ENCODE measurements around the gene ALKAL2.
"Not testable (repeated sequence)": the region's sequence is repeated elsewhere in the genome, so short reads cannot be mapped to it uniquely, and the experiment has no call there.

The ALKAL2 gene, protein sequence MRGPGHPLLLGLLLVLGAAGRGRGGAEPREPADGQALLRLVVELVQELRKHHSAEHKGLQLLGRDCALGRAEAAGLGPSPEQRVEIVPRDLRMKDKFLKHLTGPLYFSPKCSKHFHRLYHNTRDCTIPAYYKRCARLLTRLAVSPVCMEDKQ

DNA sequence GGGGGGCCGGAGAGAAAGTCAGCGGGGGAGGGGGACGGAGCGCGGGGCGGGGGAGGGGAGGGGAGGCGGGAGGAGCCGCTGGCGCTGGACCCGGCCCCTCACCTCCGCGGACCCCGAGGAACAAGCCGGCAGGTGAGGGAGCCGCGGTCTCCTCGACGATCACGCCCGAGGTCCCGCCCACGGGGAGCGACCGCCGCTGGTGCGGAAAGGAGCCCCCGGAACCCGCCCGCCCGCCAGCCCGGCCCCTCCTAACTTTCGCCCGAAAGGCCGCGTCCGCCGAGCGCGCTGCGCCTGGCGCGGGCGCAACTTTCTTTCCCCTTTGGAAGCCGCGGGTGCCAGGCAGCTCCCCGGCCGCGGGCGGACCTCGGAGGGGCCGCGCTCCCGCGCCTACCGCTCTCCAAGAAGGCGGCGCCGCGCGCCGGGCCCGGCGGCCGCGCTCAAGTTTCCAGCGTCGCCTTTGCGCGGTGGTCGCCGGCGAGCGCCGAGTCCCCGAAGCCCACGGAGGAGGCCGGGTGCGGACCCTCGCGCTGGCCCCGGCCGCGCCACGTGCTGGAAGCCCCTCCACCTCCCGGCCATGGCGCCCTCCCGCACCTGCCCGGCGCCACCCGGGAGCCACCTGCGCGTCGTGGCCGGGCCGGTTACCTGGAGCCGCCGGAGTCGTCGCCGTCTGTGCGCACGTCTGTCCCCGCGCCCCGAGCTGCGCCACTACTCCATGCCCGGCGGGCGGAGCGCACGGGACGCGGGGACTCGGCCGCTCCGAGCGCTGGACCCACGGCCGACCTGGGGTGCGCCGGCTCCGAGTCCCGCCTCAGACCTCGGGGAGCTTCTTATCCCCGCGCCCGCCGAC, at the start of gene ALKAL2:
Gene ALKAL2 (minus strand): TSS at position 181 of the 847 bp plus-strand sequence. CDS start 256 bp downstream, outside the sequence.
- DNase-seq = peak; percentile 35

DNA sequence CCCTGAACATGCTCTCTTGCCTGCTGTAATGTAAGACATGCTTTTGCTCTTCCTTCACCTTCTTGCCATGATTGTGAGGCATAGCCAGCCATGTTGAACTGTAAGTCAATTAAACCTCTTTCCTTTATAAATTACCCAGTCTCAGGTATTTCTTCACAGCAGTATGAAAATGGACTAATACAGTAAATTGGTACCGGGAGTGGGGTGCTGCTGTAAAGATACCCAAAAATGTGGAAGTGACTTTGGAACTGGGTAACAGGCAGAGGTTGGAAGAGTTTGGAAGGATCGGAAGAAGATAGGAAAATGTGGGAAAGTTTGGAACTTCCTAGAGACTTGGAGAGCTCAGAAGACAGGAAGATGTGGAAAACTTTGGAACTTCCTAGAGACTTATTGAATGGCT, 49.1 kb upstream of the ALKAL2 start:
- DNase-seq = not testable (repeated sequence)

- no peak for DNase-seq
Measured at GRCh38 chr2:336360-336759, 48.5 kb upstream of the ALKAL2 start.

- no peak for DNase-seq
Measured at GRCh38 chr2:332592-332991, 44.7 kb upstream of the ALKAL2 start.

GRCh38 chr2:328761-329160, 40.9 kb upstream of the ALKAL2 start:
- peak; percentile 42 for DNase-seq

GRCh38 chr2:323035-323434, 35.1 kb upstream of the ALKAL2 start:
- no peak for DNase-seq

DNA sequence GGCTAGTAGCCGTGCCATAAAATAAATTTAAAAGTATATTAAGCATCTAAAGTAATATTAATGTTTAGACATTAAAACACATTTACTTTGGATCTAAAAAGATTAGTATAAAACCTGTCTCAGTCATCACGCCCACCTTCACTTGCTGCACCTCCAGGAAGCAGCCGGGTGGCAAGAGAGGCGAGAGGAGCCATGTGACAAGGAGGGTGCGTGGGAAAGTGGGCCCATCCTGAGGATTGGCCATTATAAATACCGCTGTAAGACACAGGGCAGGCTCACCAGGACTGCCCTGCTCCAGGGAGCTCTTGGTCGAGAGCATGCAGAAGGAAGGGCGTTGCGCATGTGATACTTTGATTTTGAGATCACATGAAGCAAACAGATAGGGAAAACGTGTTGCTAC, 34.4 kb upstream of the ALKAL2 start:
- no peak for DNase-seq

- no peak for DNase-seq
Measured at GRCh38 chr2:320561-320960, 32.7 kb upstream of the ALKAL2 start.

GRCh38 chr2:319059-319600, 31.2 kb upstream of the ALKAL2 start:
- no peak for DNase-seq

DNA sequence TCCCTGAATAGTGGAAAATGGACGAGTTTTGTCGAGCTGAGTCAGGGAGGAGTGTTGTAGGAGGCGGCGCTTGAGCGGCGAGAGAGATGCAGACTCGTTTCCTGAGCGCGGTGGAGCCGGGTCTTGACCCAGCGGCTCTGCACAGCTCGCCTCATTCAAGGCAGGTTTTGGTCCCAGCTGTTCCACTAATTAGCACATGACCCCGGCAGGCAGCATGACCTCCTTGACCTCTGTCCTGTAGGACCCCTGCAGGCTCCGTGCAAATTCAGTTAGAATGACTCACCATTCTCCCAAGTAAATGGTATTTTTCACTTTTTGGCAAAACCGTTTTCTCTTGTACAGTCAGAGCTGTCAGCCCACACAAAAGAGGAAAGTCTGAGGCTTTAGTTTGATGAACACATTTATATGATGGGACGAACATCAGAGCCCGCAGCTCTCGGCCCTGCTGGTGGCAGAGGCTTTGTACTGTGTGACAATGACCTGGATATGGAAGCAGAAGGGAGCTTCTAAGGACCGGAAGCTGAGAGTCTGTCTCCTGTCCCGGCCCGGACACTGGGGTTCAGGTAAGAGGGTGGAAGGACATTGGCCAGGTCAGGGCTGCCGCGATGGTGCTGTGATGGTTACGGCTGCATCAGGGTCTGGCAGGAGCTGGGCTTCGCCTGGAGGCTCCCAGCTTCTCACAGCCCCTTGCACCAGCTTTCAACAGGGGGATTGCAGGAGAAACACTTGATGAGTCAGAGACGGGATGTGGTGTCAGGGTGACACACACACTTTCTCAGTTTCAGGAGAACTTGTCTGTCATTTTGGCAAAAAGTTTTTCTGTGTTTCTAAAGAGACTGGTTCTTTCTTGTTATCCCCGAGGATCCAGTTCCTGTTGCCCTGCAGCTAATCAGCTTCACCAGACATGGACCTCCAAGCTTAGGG, 29.9 kb upstream of the ALKAL2 start:
- DNase-seq = no peak

- no peak for DNase-seq
Measured at GRCh38 chr2:316381-316780, 28.5 kb upstream of the ALKAL2 start.

GRCh38 chr2:315925-316324, 28.0 kb upstream of the ALKAL2 start:
- not testable (repeated sequence) for DNase-seq

DNA sequence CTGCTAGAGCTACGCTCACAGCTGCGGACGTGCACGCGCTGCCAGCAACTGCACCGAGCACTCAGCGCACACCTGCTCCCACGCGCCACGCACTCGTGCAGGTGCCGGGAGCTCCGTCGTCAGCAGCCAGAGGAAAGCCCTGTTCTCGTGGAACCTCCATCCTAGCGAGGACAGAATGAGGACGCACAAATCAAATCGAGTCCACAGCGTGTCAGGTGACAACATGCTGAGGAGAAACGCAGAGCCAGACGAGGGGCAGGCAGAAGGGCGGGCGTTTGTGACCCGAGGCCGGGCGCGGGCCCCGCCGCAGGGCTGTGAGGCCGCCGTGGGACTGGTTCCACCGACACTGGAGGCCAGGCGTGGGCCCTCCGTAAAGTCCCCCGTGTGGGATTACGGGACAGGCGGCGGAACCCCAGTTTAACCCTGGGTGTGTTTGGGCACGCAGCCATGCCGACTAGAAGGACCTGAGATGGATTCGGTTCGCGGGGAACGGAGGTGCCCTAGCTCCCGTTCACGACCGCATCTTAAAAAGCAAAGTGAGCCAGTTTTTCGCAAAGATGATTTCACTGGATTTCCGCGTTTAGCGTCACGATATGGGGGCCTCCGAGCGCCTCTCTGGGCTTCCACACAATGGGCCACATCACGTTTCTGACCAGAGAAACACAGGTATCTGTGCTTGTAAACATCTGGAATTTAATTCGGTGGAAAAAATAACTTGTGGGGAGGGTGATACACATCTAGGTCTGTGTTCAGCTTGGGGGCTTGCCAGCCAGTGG, 26.9 kb upstream of the ALKAL2 start:
- DNase-seq = no peak

DNA sequence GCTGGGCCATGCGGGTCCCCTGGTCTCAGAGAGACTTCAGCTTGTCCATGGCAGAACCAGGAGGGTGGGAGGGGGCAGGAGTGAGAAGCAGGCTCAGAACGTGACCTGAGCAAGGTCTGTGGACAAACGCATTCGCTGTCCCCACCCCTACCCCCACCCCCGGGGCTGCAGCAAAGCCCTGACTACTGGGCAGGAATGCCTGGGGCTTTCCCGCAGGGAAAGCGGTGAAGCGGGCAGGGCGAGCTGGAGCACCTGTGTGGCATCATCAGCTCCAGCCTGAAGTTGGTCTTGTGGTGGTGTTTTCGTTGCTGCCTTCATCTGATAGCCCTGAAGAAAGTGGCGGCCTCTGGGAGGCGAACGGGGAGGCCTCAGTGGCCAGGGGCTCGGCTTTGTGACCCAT, 26.1 kb upstream of the ALKAL2 start:
- no peak for DNase-seq

DNA sequence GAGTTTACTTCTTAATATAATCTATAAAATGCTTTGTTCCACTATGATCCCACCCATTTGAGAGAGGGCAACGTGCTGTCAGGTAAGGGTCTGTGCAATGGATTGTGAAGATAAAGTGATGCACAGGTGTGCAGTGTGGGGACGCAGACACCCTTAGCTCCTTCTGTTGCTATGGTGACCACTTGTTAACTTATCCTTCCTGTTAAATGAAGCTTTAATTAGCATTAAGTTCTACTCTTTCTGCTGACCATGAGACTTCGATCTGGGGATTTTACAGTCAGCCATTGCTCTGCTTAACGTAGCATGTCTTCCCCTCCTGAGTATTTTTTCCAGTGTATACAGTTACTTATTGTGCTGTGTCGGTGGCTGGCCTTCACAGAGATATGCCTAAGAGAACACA, 23.1 kb upstream of the ALKAL2 start:
- DNase-seq = no peak

DNA sequence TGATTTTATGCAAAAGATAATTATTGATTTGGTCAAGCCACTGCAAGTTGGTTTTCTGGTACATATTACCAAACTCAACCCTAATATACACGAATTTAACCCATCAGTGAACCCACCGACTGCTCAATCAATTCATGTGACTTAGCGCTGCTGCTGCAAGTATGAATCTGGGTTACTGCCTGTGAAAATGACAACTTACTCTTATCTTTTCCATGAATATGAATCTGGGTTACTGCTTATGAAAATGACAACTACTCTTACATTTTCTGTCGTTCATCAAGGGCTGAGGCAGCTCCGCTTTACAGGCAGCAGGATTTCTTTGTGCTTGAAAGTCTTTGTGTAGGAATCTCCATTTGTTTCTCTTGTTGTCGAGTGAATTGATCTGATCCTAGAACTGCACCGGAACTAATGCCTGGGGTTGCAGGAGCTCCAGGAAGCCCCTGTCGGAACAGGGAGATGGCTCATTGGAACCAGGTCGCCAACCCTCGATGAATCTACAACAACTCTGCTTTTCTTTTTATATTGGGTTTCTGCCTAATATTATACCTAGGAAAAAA, 22.1 kb upstream of the ALKAL2 start:
- DNase-seq = no peak

GRCh38 chr2:309148-309953, 21.5 kb upstream of the ALKAL2 start:
- DNase-seq = peak; percentile 15

DNA sequence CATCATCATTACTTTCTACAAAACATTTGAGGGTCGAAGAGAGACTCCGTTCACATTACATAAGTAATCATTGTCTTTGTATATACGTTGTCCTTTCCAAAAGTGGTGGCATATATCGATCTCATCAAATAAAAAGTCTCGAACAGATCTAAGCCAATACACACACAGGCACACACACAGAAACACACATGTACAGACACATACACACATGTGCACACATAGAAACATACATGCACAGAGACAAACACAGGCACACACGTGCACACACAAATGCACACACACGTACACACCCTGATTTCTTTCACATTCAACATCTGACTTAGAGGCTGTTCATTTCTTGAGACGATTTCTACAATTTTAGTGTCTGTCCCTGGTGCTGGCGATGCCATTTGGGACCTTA, 17.5 kb upstream of the ALKAL2 start:
- no peak for DNase-seq

DNA sequence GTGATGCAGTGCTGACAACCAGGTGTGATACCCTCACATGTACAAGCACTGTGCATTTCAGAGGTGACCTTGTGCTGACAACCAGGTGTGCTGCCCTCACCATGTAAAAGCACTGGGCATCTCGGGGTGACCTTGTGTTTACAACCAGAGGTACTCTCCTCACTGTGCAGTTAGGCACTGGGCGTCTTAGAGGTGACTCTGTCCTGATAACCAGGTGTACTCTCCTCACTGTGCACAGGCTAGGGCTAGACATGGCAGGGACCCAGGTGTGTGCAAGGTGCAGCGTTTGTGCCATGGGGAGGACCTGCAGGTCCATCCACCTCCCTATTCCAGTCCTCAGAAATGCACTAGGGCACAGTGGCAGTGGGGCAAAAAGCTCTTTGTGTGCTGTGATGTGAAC, 8.5 kb upstream of the ALKAL2 start:
- DNase-seq = no peak

- no peak for DNase-seq
Measured at GRCh38 chr2:295090-295489, 7.2 kb upstream of the ALKAL2 start.

DNA sequence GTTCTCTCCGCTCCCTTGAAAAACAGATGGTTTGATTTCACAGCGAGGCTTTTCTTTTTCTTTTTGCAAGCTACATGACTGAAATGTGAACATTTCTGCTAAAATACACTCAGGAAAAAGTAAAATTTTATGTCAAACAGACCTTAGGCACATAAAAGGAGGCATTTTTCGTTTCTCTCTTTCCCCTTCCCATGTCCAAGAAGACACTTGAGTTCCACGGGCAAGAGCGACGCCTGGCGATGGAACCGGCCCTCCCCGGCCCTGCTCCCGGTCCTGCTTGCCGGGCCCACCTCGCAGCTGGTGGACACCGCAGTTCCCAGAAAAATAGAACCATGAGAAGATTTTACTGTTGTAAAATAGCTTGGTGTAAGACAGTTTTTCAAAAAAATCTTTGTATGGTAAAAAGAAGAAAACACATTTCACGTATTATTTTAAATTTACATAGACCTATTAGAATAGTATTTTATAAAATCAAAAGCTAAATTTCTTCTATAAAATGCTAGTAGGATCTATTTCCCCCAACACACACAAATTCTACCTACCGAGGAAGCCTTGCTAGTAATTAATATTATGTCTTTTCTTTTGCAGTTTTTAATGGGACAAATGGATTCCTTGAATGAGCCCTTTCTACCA, 2.3 kb upstream of the ALKAL2 start:
- DNase-seq = no peak

Data from NCI-H69 (cell line).